ENCODE data around the gene NEK9. TPM values are rescaled to one million over a fixed set of nuclear protein-coding genes. Genes with fewer than 3 reads are reported as not detected.

NEK9 gene
- total RNA-seq, 1 experiment from 2014 or later: 40.2 TPM

DNA sequence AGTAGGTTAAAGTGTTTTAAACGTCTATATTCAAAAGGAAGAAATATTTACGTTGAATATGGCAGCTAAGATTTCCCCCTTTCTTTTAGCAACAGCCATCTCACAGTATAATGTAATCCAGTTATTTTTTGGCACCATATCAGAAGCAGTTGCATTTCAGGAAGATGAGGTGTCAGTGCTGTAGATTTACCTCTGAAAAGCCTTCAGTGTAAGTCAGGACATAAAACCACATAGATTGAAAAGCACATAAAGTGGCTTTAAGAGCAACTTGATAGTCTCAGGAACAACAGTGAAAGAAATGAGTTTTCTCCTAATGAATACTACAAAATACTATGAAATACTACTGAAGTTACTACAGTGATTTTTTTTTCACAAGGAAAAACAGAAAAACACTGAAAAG, 82.5 kb downstream of the NEK9 start:
- no peak for DNase-seq (ENCODE audit: extremely low read depth, low read depth)

- no peak for DNase-seq (ENCODE audit: extremely low read depth, low read depth)
These were observed 84.8 kb downstream of the NEK9 start for GRCh38 chr14:75042035-75042434.

- no peak for DNase-seq (ENCODE audit: extremely low read depth, low read depth)
These were observed 85.2 kb downstream of the NEK9 start for GRCh38 chr14:75041613-75042012.

DNA sequence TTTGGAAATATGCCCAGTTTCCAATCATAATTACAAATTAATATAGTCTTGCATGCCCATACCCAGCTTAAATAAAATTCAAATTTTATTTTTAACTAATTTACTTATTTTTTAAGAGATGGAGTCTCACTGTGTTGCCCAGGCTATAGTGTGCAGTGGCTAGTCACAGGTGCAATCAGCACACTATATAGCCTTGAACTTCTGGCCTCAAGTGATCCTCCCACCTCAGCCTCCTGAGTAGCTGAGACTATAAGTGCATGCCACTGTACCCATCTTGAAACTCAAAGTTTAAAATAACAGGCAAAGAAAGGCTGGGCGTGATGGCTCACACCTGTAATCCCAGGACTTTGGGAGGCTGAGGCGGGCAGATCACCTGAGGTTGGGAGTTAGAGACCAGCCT, 85.9 kb downstream of the NEK9 start:
- DNase-seq (ENCODE audit: extremely low read depth, low read depth): no peak

DNA sequence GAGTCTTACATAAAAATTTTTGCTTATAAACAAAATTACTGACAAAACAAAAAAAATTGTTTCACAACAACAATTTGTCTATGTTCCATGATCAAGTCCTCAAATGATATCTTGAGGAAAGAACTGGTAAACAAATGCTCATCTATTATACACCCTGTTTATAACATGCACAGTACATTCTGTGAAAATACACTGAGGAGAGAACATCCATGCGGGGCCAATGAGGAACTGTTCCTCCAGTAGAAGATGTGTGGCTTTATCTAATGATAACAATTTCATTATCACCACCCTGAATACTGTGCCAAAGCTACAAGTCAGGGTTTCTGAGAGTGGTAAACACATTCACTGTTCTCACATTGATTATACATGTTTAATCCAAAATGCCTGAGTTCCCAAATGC, 86.3 kb downstream of the NEK9 start:
- no peak for DNase-seq (ENCODE audit: extremely low read depth, low read depth)

GRCh38 chr14:75032939-75033338, 93.9 kb downstream of the NEK9 start:
- DNase-seq (ENCODE audit: extremely low read depth, low read depth): no peak

GRCh38 chr14:75030147-75030546, 96.7 kb downstream of the NEK9 start:
- no peak for DNase-seq (ENCODE audit: extremely low read depth, low read depth)

Small RNA genes lying within 50 kb of the gene (small RNA-seq; reads per million reads assigned to genes)
- 0 to 0.12 reads per million in 2 experiments for gene HIF1AP1

Other genes starting within 250 kb of the NEK9 start
- 55.5 and 63.0 TPM in 2 replicates for gene DLST, start 245.1 kb downstream of the NEK9 start, total RNA-seq (2014; rRNA removed; shearing (Covaris generic))
- 5.6 and 6.1 TPM in 2 replicates for gene RPS6KL1, start 203.8 kb downstream of the NEK9 start, total RNA-seq (2014; rRNA removed; shearing (Covaris generic))
- gene PGF, start 171.5 kb downstream of the NEK9 start, total RNA-seq (2014; rRNA removed; shearing (Covaris generic)): 0.37 and 0.92 TPM in 2 replicates
- gene EIF2B2, start 124.1 kb downstream of the NEK9 start, total RNA-seq (2014; rRNA removed; shearing (Covaris generic)): 86.4 and 95.5 TPM in 2 replicates
- 13.2 and 18.3 TPM in 2 replicates for gene MLH3, start 75.6 kb downstream of the NEK9 start, total RNA-seq (2014; rRNA removed; shearing (Covaris generic))
- gene ACYP1, start 63.0 kb downstream of the NEK9 start, total RNA-seq (2014; rRNA removed; shearing (Covaris generic)): 36.1 and 39.9 TPM in 2 replicates
- 0.64 and 0.72 TPM in 2 replicates for gene ZC2HC1C, start 57.4 kb downstream of the NEK9 start, total RNA-seq (2014; rRNA removed; shearing (Covaris generic))
- gene TMED10, start 49.6 kb upstream of the NEK9 start, total RNA-seq (2014; rRNA removed; shearing (Covaris generic)): 337 and 371 TPM in 2 replicates
- 16.4 and 18.7 TPM in 2 replicates for gene FOS, start 151.8 kb upstream of the NEK9 start, total RNA-seq (2014; rRNA removed; shearing (Covaris generic))